ENCODE measurements around the gene PCDHGA12.

GRCh38 chr5:141440341-141440740, 10.0 kb downstream of the PCDHGA12 start:
- no peak for TF ChIP-seq POLR2A (IDR thresholded peaks at IDR 0.05; ENCODE audit: low read length)
- no peak for TF ChIP-seq GATA1 (IDR thresholded peaks at IDR 0.05; ENCODE audit: low read depth, low read length)

Data from erythroblast (primary cell).